Uterus (tissue), 4 donors: ENCODE results near the gene SHISA4. TPM values are rescaled to one million over a fixed set of nuclear protein-coding genes. Genes with fewer than 3 reads are reported as not detected.

Experiments
- DNase-seq, 2 donors: peaks; one replicate each; pipeline ENCODE4 v3.0.0-alpha.2; 2019 to 2020
- H3K27ac ChIP-seq, 2 donors: fragments of 200-600 bp; sonication (generic); 1 replicate in 1 of 2; 2 replicates in 1 of 2; pipeline ENCODE4 v1.5.1; 2016 to 2018
- H3K27me3 ChIP-seq, 2 donors: fragments of 200-600 bp; sonication (generic); one replicate each; pipeline ENCODE4 v1.5.1; 2018 to 2019; ENCODE audit warnings: control low read depth in 1 of 2
- H3K36me3 ChIP-seq, 2 donors: fragments of 200-600 bp; sonication (generic); one replicate each; pipeline ENCODE4 v1.5.1; 2019; ENCODE audit warnings: control low read depth in 1 of 2
- H3K4me1 ChIP-seq, 2 donors: fragments of 200-600 bp; sonication (generic); one replicate each; pipeline ENCODE4 v1.5.1; 2018 to 2019; ENCODE audit warnings: control low read depth in 1 of 2
- H3K4me3 ChIP-seq, 2 donors: fragments of 200-600 bp; sonication (generic); 1 replicate in 1 of 2; 2 replicates in 1 of 2; pipeline ENCODE4 v1.5.1; 2018 to 2019; ENCODE audit warnings: mild to moderate bottlenecking in 1 of 2
- H3K9me3 ChIP-seq, 2 donors: fragments of 200-600 bp; sonication (generic); one replicate each; pipeline ENCODE4 v1.5.1; 2019; ENCODE audit warnings: control low read depth in 1 of 2
- CTCF ChIP-seq, 4 experiments: fragments of 200-600 bp in 2 of 4; fragments of 450-650 bp in 2 of 4; sonication (generic) in 2 of 4; IDR thresholded peaks; one replicate each; pipeline ENCODE4 v1.5.1; 2016 to 2019; ENCODE audit warnings: antibody characterized with exemption in 4 of 4, mild to moderate bottlenecking in 2 of 4, moderate library complexity in 1 of 4
- POLR2A ChIP-seq, 2 donors: fragments of 450-650 bp; IDR thresholded peaks; one replicate each; pipeline ENCODE4 v1.6.1; 2016; ENCODE audit warnings: antibody characterized with exemption in 2 of 2, mild to moderate bottlenecking in 1 of 2, moderate library complexity in 1 of 2
- intact Hi-C: fragments of 100-400 bp; cut with DNase I; formaldehyde crosslinking; loops from one replicate; pipeline ENCODE4 v1.15.1; 2023; ENCODE audit warnings: low total_unique reads
- total RNA-seq, 4 donors: library from RNA; depleted of rRNA in 3 of 4; stranded (reverse); fragments of >200 nt in 3 of 4; gene quantifications; one replicate each; pipeline versions ENCODE4 v1.1.0 to v1.2.4, GENCODE V29; 2014 to 2023
- donor health status: DM: yes; HTN: yes; CAD: no.

Gene SHISA4
- total RNA-seq, 4 donors from 2014 or later: 2.1 to 52.8 (median 12.0) TPM

GRCh38 chr1:201917362-201918033 lies 28.8 kb downstream of the SHISA4 start:
- intact Hi-C loops: no loop called here
- peaks cover 18 to 33% of the 10 kb centered on the region in 2 donors for H3K4me1 ChIP-seq
- peak overlapping the region; percentile 94 to 98 for H3K27ac ChIP-seq
- H3K9me3 ChIP-seq: no peaks in the 10 kb centered on the region
- no peak for TF ChIP-seq CTCF (IDR thresholded peaks at IDR 0.05)
- peak in 1 of 2 donors; percentile 39 for TF ChIP-seq POLR2A (IDR thresholded peaks at IDR 0.05)
- H3K36me3 ChIP-seq: no peaks in the 10 kb centered on the region
- H3K4me3 ChIP-seq: peak overlapping the region in 1 of 2 donors; percentile 9
- DNase-seq: peak; percentile 54 to 84
- no peaks in the 10 kb centered on the region for H3K27me3 ChIP-seq

- H3K27me3 ChIP-seq: no peaks in the 10 kb centered on the region
- DNase-seq: peak in 1 of 2 donors; percentile 24
- H3K9me3 ChIP-seq: no peaks in the 10 kb centered on the region
- no peak overlapping the region for H3K4me3 ChIP-seq
- H3K36me3 ChIP-seq: no peaks in the 10 kb centered on the region
- H3K4me1 ChIP-seq: peaks cover 18 to 33% of the 10 kb centered on the region in 2 donors
- intact Hi-C loops: no loop called here
- TF ChIP-seq POLR2A (IDR thresholded peaks at IDR 0.05) (no peak), CTCF (IDR thresholded peaks at IDR 0.05) (no peak)
- peak overlapping the region; percentile 94 to 98 for H3K27ac ChIP-seq
Observed at GRCh38 chr1:201918343-201918742, 29.6 kb downstream of the SHISA4 start.

GRCh38 chr1:201921952-201922558 lies 33.4 kb downstream of the SHISA4 start:
- Histone ChIP-seq H3K36me3 (no peaks in the 10 kb centered on the region), H3K4me1 (peaks cover 0 to 28% of the 10 kb centered on the region in 2 donors), H3K27ac (peak overlapping the region; percentile 94 to 98), H3K27me3 (no peaks in the 10 kb centered on the region), H3K9me3 (no peaks in the 10 kb centered on the region), H3K4me3 (no peak overlapping the region)
- no peak for DNase-seq
- intact Hi-C loops: no loop called here
- TF ChIP-seq CTCF (IDR thresholded peaks at IDR 0.05) (no peak), POLR2A (IDR thresholded peaks at IDR 0.05) (no peak)

GRCh38 chr1:201925301-201925567 lies 36.5 kb downstream of the SHISA4 start:
- no peak for TF ChIP-seq POLR2A (IDR thresholded peaks at IDR 0.05)
- no peak for TF ChIP-seq CTCF (IDR thresholded peaks at IDR 0.05)
- Histone ChIP-seq H3K27ac (peak overlapping the region; percentile 75 to 78), H3K9me3 (no peaks in the 10 kb centered on the region), H3K36me3 (no peaks in the 10 kb centered on the region), H3K4me1 (peaks cover 0 to 13% of the 10 kb centered on the region in 2 donors), H3K4me3 (no peak overlapping the region), H3K27me3 (no peaks in the 10 kb centered on the region)
- DNase-seq: no peak
- intact Hi-C loops: no loop called here

GRCh38 chr1:201925981-201926645 lies 37.4 kb downstream of the SHISA4 start:
- Histone ChIP-seq H3K4me3 (no peak overlapping the region), H3K27me3 (no peaks in the 10 kb centered on the region), H3K4me1 (peaks cover 0 to 13% of the 10 kb centered on the region in 2 donors), H3K36me3 (no peaks in the 10 kb centered on the region), H3K9me3 (no peaks in the 10 kb centered on the region), H3K27ac (peak overlapping the region; percentile 75 to 78)
- DNase-seq: peak in 1 of 2 donors; percentile 27
- TF ChIP-seq CTCF (IDR thresholded peaks at IDR 0.05) (no peak), POLR2A (IDR thresholded peaks at IDR 0.05) (no peak)
- intact Hi-C loops: no loop called here
